Dedifferentiated amniotic fluid mesenchymal stem cell (primary cell): ENCODE results near the gene PRKCA.
"Not testable (repeated sequence)": the region's sequence is repeated elsewhere in the genome, so short reads cannot be mapped to it uniquely, and the experiment has no call there.

ENCODE experiments used
- DNase-seq: peaks from one replicate; pipeline ENCODE4 v3.0.0-alpha.2; 2016; ENCODE audit errors: extremely low spot score

The PRKCA gene

DNA sequence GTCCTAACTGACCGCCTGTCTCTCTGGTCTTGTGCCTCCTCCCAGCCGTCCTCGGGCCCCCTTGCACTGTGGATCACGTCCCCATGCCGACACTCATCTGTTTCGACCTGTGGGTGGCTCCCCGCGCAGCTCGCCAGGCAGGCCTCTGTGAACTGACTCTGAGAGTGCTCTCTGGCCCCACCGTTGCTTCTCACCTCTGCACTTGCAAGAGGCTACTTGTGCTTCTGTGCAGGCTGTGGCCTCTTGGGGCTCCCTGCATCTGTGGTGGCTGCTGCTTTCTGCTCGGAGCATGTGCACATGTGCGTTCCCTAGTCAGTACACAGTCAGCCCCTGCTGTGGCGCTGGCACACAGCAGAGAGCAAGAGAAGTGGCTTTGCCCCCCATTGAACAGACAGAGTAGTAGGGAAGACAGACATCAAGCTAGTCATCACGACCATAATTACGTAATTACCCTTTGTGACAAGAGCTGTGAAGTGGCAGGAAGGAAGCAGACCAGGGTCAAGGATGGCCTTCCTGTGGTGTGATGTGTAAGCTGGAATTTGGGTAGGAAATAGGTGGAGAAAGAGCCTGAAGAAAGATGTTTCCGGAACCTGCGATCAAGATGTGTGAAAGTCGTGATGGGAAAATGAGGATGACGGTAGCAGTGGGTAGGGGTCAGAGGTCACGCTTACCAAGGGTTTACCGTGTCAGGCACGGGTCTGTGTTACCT lies 276.5 kb downstream of the PRKCA start:
- DNase-seq: no peak

DNA sequence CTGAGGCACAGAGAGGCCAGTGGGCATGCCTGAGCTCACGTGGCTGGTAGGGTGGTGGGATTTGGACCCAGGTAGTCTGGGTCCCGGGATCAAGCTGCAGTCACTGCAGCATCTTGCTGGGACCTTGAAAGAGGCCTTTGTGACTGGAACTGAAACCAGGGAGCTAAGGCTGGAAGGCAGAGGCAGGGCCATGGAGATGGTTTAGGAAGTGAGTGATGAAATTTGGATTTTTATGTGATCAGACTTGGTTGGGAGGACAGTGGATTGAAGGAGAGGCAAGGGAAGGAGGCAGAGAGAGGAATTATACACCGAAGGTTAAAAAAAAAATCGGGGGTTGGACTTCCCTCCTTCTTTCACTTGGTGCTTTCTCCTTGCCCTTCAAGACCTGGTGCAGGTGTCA lies 277.1 kb downstream of the PRKCA start:
- no peak for DNase-seq

DNA sequence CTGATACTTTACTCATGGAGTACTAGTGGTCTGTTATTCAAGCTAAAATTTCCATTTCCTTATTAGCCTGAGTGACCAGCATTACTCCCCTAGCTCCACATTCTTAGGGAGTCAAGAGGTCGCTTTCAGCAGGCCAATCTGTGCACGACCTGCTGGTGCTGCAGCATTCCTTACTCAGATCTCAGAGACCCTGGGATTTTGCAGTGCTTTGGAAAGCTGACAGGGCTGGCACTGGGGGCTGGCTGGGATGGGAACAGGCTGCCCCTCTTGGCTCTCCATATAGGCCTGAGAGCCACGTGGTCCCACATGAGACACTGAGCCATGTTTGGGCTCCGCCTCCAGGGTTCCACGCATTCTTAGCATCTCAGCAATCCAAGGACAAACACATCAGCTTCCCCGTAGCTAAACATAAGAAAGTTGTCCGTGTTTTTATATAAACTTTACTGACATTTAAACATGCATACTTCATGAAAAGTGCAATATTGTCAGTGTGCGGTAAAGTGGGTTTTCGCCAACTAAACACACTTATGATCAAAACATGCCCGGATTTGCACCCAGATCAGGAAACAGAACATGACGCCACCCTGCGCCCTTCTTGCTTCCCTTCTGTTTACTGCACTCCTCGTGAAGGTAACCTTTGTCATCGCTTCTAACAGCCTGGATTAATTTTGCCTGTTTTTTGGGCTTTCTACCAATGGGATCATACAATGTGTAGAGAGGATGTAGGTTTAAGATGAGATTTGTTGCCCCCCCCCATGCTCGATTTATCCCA lies 278.0 kb downstream of the PRKCA start:
- DNase-seq: peak; percentile 49

DNA sequence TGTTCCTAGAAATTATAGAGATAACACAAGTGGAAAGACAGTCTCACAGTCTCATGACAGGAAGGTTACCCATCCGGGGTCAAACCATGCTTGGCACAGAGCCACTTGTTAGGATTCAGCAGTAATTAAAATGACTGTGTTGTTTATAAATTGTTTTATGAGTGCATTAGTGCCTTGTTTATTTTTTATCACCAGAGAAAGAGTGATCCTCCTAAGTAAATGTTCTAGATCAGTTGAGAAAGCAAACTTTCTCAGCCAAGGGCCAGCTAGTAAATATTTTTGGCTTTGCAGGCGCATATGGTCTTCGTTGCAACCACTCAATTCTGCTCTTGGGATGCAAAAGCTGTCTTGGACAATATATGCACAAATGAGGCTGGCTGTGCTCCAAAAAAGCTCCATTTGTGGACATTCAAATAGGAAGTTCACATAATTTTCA lies 278.6 kb downstream of the PRKCA start:
- DNase-seq: no peak

DNA sequence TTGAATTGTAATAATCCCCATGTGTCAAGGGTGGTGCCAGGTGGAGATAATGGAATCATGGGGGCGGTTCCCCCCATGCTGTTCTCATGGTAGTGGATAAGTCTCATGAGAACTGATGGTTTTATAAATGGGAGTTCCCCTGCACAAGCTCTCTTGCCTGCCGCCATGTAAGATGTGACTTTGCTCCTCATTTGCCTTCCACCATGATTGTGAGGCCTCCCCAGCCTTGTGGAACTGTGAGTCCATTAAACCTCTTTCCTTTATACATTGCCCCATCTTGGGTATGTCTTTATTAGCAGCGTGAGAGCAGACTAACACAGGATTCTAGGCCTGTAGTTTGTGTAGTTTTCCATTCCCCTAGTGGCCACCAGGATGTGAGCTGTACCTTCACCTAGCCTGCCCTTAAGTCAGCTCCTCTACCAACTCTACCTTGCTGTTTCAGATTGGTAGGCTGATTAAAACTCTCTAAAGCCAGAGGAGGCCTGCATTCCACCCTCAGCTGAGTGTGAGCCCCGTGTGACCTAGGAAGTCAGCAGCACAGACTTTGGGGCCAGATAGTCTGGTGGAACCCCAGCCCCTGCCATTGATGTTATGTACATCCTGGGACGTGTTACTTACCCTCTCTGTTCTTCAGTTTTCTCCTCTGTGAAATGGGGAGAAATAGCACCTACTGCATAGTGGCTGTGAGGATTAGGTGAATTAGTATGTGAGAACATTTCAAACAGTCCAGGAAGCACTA lies 280.1 kb downstream of the PRKCA start:
- DNase-seq: no peak

DNA sequence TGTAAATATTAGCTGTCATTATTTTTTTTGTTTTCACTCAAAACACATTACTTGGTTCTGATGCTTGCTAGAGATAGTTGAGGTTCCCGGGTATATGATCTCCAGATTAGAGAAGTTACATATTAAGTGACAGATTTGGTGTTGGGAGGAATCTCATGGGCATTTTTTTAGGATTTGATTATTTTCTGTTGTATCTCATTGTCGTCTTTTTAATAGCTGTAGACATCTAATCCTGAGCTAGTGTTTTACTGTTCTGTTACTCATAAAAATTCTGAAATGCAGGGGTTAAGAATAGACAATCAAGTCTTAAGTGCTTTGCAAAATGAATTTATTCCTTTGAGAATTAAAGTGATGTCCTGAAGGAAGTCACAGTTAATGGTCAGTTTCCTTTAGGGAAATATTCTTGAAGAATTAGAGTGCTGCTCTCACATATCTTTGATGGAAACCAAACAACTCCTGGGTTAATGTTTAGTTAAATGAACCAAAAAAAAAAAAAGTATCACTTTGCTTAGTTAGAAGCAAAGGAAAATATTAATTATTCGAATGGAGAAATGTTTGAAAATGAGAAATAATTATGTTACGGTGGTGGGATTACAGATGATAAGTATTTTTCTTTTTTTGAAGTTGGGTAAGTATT lies 280.8 kb downstream of the PRKCA start:
- DNase-seq: no peak

DNA sequence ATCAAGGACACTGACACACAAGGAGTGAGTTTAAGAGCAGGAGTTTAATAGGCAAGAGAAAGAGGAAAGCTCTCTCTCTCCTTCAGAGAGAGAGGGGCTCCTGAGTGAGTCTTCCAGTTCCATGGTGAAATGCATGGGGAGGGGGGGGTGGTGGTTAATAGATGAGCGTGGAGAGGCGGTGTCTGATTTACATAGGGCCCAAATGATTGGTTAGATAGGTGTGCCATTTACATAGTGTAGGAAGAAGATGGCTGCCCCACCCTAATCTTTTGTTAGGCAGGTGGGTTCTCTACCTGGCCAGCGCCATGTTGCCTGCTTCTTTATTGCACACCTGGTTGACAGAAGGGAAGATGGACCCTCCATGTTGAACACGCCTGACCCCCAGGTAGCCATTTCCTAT lies 282.5 kb downstream of the PRKCA start:
- no peak for DNase-seq

DNA sequence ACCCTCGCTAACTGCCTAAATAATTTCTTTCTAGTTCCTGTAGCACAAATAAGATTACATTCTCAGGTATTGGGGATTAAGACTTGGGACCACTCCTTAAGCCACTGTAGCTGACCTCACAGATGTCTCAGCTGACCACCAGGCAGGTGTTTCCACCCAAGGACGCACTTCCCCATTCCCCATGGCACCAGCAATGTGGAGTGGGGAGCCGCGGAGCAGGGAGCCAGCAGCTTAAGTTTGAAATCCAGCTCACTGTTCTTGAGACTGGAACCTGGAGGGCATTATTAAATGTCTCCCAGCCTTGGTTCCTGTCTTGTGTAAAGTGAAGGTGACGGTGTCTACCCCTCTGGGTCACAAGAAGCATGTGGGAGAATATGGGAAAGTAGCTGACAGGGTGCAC lies 283.1 kb downstream of the PRKCA start:
- no peak for DNase-seq

DNA sequence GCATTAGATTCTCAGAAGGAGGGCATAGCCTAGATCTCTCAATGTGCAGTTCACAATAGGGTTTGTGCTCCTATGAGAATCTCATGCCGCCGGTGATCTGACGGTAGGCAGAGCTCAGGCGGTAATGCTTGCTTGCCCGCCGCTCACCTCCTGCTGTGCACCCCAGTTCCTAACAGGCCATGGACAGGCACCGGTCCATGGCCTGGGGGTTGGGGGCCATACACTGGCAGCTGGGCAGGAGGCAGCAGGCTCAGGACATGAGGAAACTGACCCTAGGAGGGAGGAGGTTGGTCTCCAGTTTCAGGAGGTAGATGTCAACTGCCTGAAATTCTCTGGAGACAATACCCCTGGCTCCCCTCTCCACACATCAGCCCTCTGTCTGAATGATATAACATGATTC lies 287.5 kb downstream of the PRKCA start:
- DNase-seq: no peak

DNA sequence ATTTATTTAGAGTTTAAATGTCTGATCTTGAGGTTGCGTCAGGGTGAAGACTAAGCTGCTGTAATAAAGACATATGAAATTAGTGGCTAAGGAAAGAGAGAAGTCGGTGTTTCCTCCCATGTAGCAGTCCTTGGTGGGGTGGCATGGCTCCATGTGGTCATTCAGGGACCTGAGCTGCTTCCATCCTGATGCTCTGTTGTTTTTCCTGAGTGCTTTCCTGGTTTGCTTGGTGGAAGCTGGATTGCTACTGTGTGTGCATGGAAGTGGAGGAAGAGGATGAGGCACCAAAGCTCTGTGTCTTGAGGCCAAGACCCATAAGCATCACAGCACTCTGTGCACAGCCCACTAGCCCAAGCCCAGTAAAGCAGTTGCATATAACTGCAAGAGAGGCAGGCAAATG lies 290.7 kb downstream of the PRKCA start:
- DNase-seq: no peak

DNA sequence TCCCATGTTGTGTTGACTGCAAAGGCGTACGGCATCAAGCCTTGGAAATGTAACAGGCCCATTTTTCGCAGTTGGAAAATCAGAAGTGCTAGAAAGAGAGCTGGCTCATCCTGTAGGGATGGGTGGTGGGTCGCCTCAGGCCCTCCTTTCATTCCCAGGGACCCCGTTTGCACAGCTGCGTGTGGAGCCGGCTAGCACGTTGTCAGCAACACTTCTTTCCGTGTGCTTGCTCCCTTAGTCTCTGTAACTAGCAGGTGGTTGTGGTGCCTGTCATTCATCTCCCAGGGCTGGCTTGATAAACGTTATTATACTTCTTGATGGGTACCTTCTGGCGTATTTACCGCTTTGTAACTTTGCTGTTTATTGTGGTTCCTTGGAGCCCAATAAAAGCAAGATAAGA lies 293.5 kb downstream of the PRKCA start:
- DNase-seq: no peak

DNA sequence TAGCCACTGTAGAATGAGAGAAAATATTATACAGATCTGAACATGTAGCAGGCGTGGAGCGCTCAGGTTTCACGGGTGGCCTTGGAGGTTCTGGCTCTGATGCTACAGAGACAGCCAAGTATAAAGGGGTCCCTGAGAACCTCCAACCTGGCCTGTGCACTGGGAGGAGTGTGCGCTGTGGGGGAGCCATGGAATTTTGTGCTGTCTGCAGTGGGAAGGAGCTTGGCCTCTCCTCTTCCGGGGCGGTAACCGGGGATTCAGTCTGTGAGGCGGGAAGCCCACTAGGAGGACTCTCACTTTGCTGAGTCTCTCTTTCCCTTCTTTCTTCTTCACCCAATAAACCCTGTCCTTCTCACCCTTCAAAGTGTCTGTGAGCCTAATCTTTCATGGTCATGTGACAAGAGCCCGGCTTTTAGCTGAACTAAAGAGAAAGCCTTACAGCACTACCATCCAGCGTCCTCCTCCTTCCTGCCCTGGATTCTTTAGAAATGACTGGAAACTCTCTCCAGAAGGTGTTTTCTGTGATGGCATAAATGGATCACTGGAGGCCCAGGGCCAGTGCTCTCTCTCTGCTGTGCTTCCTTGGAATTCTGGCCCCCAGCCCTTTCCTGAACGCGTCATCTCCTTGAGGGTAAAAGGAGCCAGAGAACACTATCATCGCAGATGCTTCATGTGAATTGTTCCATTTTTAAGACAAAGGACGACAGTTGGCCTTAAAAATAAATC lies 300.4 kb downstream of the PRKCA start:
- no peak for DNase-seq

DNA sequence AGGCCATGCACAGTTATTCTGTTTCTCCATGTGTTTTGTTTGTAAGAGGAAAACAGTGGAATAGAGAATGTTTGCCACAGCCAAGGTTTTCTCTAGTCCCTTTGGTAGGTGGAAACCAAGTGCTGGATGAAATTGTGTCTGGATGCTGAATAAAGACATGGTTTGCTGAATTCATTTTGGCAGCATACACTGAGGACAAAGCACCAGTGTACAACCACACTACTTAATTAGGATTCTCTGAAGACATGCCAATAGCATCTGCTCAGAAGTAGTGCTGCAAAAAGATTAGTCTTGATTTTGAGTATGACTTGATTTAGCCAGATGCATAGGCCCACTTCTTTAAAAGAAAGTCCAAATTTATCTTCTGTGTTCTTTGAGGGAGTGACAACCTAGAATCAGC lies 302.0 kb downstream of the PRKCA start:
- no peak for DNase-seq

DNA sequence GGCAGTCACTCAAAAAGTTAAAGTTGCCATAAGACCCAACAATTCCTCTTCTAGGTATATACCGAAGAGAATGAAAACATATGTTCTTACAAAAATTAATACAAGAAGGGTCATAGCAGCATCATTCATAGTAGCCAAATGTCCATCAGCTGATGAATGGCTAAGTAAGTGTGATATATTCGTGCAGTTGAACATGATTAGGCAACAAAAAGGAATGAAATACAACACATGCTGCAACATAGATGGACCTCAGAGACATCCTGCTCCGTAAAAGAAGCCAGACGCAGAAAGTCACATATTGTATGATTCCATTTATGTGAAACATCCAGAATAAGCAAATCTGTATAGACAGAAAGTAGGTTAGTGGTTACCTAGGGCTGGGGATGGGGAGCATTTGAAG lies 303.1 kb downstream of the PRKCA start:
- no peak for DNase-seq

DNA sequence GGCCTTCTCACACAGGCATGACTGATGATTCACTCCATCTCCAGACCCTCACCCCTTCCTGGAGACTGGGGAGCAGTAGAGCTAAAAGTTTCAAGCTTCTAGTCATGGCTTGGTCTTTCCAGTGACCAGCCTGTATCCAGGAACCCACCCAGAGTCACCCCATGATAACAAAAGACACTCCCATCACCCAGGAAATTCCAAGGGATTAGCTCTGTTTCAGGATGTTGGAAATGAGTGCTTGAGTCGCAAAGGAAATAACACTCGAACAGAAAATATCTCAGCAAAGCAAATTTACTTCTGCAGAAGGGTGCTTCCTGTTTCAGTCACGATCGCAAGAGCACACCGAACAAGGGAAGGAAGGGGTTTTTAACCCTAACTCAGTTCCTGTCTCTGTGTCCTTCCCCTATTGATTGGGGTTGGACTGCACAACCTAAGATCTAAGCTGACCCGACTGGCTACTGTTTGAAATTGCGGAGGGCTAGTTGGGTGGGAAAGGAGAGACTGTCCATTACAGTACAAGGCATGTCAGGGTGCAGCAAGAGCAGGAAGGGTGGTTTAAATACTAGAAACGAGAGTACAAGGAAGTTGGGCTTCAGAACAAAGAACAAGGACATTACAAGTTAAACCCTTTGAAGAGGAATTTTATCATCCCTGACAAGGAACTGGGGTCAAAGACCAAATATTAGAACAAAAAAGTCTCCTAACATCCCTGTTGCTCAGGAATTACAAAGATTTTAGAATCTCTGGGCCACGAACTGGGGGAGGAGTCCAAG lies 308.1 kb downstream of the PRKCA start:
- no peak for DNase-seq

DNA sequence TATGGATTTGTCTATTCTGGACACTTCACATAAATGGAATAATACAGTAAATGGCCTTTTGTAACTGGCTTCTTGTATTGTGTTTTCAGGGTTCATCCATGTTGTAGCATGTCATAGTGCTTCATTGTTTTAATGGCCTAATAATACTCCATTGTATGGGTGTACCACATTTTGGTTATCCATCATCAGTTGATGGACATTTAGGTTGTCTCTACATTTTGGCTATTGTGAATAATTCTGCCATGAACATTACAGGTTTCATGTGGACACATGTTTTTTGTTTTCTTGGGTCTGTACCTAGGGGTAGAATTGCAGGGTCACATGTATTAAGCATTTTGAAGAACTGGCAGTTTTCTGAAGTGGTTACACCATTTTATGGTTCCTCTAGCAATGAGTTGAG lies 309.0 kb downstream of the PRKCA start:
- no peak for DNase-seq

DNA sequence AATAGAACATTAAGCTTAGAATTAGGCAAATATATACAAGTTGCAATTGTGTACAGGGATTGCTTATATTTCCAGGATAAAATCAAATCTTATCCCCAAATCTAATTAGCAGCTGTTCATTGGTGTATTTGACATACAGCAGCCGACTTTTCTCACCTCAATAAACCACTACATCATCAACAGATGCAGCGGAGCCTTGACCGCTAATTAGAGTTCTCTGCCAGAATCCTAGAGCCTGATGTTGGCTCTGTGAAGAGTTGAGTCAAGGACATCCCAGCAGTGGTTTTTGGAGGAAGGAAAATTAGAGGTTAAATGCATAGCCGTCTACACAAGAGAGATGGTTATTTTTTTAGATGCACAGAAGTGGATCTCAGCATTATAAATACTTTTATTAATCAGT lies 310.6 kb downstream of the PRKCA start:
- no peak for DNase-seq

DNA sequence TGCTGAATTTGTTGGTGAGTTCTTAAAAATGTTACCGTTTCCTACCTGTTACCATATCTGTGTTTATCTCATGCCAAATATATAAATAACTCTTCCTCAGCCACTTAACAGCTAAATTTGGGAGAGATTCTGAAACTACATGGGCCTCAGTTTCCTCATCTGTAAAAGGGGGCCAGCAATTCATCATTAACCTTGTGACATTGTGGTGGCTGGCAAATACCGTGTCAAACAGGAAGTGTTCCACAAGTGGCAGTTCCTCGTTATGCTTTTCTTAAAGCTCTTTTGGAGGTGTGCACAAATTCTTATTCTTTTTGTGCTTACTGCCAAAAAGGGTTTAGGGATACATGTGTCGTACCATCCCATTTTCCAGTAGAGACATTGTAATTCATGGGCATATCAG lies 312.1 kb downstream of the PRKCA start:
- no peak for DNase-seq

DNA sequence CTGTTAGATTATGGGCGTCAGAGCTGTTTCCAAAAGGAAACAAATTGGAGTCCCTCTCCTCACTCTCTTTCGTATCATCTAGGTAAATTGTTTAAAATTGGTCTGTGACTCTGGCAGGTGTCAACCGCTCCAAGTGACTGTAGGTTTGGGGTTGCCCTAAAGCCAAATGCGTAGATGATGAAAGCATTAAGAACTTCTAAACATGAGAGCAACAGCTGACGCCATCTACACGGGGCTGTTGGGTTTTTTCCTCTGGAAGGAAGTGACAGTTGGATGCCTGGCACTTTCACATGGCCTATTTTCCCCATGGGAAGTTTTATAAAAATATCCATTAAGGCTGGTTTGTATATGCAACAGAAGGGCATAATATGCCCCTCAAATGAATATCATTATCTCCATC lies 316.8 kb downstream of the PRKCA start:
- DNase-seq: no peak

DNA sequence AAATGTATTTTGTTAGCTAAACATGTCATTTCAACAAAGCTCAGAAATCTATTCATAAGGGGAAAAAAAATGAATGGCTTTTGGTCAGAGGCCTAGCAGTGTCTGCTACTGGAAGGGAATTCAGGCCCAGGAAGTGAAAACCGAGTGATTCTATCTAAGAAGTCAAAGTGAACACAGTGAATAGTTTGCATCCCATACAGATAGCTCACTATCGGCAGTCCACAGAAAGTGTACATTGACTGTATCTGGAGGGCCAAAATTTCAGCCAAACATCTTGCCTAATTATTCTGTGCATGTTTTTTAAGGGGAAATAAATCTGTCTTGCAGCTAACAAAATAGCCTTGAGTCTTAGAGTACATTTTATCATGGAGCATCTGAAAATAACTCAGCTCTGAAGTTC lies 318.1 kb downstream of the PRKCA start:
- DNase-seq: no peak

DNA sequence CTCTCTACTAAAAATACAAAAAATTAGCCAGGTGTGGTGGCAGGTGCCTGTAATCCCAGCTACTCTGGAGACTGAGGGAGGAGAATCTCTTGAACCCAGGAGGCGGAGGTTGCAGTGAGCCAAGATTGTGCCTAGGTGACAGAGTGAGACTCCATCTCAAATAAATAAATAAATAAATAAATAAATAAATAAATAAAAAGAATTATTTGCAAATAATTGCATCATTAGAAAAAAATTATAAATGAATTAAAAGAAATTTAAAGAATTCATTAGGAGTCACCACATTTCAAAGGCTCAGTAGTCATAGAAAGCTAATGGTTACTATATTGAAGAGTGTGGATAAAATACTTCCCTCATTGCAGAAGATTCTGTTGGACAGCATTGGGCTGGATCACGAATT lies 322.2 kb downstream of the PRKCA start:
- not testable (repeated sequence) for DNase-seq
